Tibial nerve (tissue), 4 donors: ENCODE results near the gene TPSG1.

Experiments
- CTCF ChIP-seq, 5 experiments: fragments of 200-600 bp in 3 of 5; fragments of 450-650 bp in 2 of 5; sonication (generic) in 3 of 5; IDR thresholded peaks; one replicate each; pipeline ENCODE4 v1.5.1; 2016 to 2019; ENCODE audit warnings: antibody characterized with exemption in 5 of 5, mild to moderate bottlenecking in 3 of 5, moderate library complexity in 2 of 5
- EP300 ChIP-seq, 2 donors: sonication (generic); formaldehyde crosslinking; IDR thresholded peaks; one replicate each; pipeline ENCODE4 v1.6.1; 2017; ENCODE audit warnings: antibody characterized with exemption in 2 of 2, mild to moderate bottlenecking in 1 of 2
- POLR2A ChIP-seq, 2 donors: fragments of 450-650 bp; IDR thresholded peaks; one replicate each; pipeline ENCODE4 v1.6.1; 2017; ENCODE audit warnings: antibody characterized with exemption in 2 of 2, mild to moderate bottlenecking in 2 of 2, moderate library complexity in 2 of 2

GRCh38 chr16:1193143-1193824 lies 31.8 kb downstream of the TPSG1 start:
- TF ChIP-seq CTCF (IDR thresholded peaks at IDR 0.05) (no peak), POLR2A (IDR thresholded peaks at IDR 0.05) (no peak), EP300 (IDR thresholded peaks at IDR 0.05) (no peak)
